Measurements from ENCODE around the gene CSDE1. TPM values are rescaled to one million over a fixed set of nuclear protein-coding genes. Genes with fewer than 3 reads are reported as not detected.
"Not testable (repeated sequence)": the region's sequence is repeated elsewhere in the genome, so short reads cannot be mapped to it uniquely, and the experiment has no call there.

Gene CSDE1
- total and polyA plus RNA-seq, 2 experiments from 2014 or later, result 161 to 802 TPM

- TF ChIP-seq EZH2 (IDR thresholded peaks at IDR 0.05; ENCODE audit: borderline replicate concordance), result no peak
- no peak for TF ChIP-seq EZH2phosphoT487 (IDR thresholded peaks at IDR 0.05; ENCODE audit: low read depth, severe bottlenecking, unreplicated experiment)
- TF ChIP-seq CTCF (IDR thresholded peaks at IDR 0.05; ENCODE audit: poor library complexity), result no peak
- WGBS (ENCODE audit: low lambda C conversion rate, missing lambda C conversion rate), result 25% methylated on average over 53 of the region's 53 CpGs
- H3K9me2 ChIP-seq (replicated peaks; ENCODE audit: insufficient read depth), result no peaks in the 10 kb centered on the region
- no peaks in the 10 kb centered on the region for H3K9me3 ChIP-seq (ENCODE audit: low read depth)
- peaks cover 11% of the 10 kb centered on the region for H3K4me1 ChIP-seq (ENCODE audit: insufficient read depth)
- DNase-seq (ENCODE audit: low spot score), result peak; percentile 97
- peak within 1 kb of the TSS; percentile 93 for H3K27ac ChIP-seq
- H3K36me3 ChIP-seq (replicated peaks; ENCODE audit: insufficient read depth, low read depth), result no peaks in the 10 kb centered on the region
- H4K20me1 ChIP-seq (ENCODE audit: insufficient read depth, poor library complexity, severe bottlenecking), result no peaks in the 10 kb centered on the region
- no peaks in the 10 kb centered on the region for H3K27me3 ChIP-seq
- peak within 1 kb of the TSS; percentile 70 for H3K4me3 ChIP-seq
- H3K4me2 ChIP-seq, result peak within 1 kb of the TSS; percentile 69
- peaks cover 30% of the 10 kb centered on the region for H3K79me2 ChIP-seq
- peak within 1 kb of the TSS; percentile 82 for H2AFZ ChIP-seq
Observed at GRCh38 chr1:114780344-114781226, 22.8 kb upstream of the CSDE1 start, which contains the start of gene SIKE1. Gene SIKE1 (minus strand): TSS chr1:114780685. CDS start chr1:114780607, 78 bp downstream.

DNA sequence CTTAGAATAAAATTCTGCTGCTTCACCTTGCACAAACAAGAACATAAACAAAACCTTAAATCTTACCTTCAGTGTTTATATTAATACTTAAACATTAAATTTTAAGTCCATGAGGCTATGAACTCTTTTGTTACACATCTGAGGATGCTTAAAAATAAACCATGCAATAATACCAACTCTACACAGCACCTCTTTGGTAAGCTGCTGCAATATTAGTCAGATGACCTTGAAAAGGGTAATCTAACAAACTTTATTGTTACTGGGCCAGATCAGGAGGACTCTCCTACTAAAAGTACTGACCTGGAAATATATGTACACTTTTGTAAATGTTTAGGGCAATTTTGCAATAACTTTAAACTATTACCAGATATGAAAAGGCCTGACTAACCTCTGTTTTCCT is 21.9 kb upstream of the CSDE1 start:
- peak overlapping the region; percentile 82 for H2AFZ ChIP-seq
- peaks cover 30% of the 10 kb centered on the region for H3K79me2 ChIP-seq
- peak overlapping the region; percentile 93 for H3K27ac ChIP-seq
- peak overlapping the region; percentile 69 for H3K4me2 ChIP-seq
- no peaks in the 10 kb centered on the region for H3K9me2 ChIP-seq (replicated peaks; ENCODE audit: insufficient read depth)
- H3K4me3 ChIP-seq, result peak overlapping the region; percentile 70
- no peaks in the 10 kb centered on the region for H3K36me3 ChIP-seq (replicated peaks; ENCODE audit: insufficient read depth, low read depth)
- H4K20me1 ChIP-seq (ENCODE audit: insufficient read depth, poor library complexity, severe bottlenecking), result no peaks in the 10 kb centered on the region
- H3K4me1 ChIP-seq (ENCODE audit: insufficient read depth), result peaks cover 11% of the 10 kb centered on the region
- TF ChIP-seq EZH2phosphoT487 (IDR thresholded peaks at IDR 0.05; ENCODE audit: low read depth, severe bottlenecking, unreplicated experiment) (no peak), CTCF (IDR thresholded peaks at IDR 0.05; ENCODE audit: poor library complexity) (no peak)
- no peaks in the 10 kb centered on the region for H3K27me3 ChIP-seq
- DNase-seq (ENCODE audit: low spot score), result no peak
- H3K9me3 ChIP-seq (ENCODE audit: low read depth), result no peaks in the 10 kb centered on the region

- not testable (repeated sequence) for H4K20me1 ChIP-seq (ENCODE audit: insufficient read depth, poor library complexity, severe bottlenecking); DNase-seq (ENCODE audit: low spot score); H3K27me3 ChIP-seq; H3K27ac ChIP-seq; H3K36me3 ChIP-seq (replicated peaks; ENCODE audit: insufficient read depth, low read depth); H3K4me3 ChIP-seq; H3K9me2 ChIP-seq (replicated peaks; ENCODE audit: insufficient read depth); H3K9me3 ChIP-seq (ENCODE audit: low read depth); H2AFZ ChIP-seq; H3K4me2 ChIP-seq
- peaks cover 11% of the 10 kb centered on the region for H3K4me1 ChIP-seq (ENCODE audit: insufficient read depth)
- peaks cover 30% of the 10 kb centered on the region for H3K79me2 ChIP-seq
- WGBS (ENCODE audit: low lambda C conversion rate, missing lambda C conversion rate), result 87% methylated on average over 4 of the region's 4 CpGs
Observed at GRCh38 chr1:114776726-114777125, 18.9 kb upstream of the CSDE1 start.

DNA sequence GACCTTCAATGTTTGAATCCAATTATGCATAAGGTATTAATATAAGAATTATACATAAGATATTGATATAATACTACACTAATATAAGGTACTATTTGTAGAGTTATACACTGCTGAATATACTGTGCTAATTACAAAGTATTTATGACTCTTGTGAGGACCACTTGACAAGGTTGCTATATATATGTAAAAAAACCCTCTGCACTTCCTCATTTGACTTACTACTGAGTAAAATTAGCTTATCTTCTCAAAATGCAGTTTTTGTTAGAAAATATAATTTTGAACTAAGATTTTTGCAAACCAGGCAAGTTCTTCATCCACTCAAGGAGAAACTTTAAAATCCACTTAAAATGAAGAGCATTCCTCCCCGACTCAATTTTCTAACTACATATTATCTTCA is 14.2 kb upstream of the CSDE1 start:
- no peaks in the 10 kb centered on the region for H4K20me1 ChIP-seq (ENCODE audit: insufficient read depth, poor library complexity, severe bottlenecking)
- no peak overlapping the region for H3K4me2 ChIP-seq
- H3K9me2 ChIP-seq (replicated peaks; ENCODE audit: insufficient read depth), result no peaks in the 10 kb centered on the region
- H3K36me3 ChIP-seq (replicated peaks; ENCODE audit: insufficient read depth, low read depth), result no peaks in the 10 kb centered on the region
- WGBS (ENCODE audit: low lambda C conversion rate, missing lambda C conversion rate), result 100% methylated on average over 1 of the region's 1 CpG
- no peak overlapping the region for H3K4me3 ChIP-seq
- no peaks in the 10 kb centered on the region for H3K27me3 ChIP-seq
- no peak overlapping the region for H2AFZ ChIP-seq
- peaks cover under 1% of the 10 kb centered on the region for H3K79me2 ChIP-seq
- no peak overlapping the region for H3K27ac ChIP-seq
- no peak for DNase-seq (ENCODE audit: low spot score)
- no peak for TF ChIP-seq EZH2 (IDR thresholded peaks at IDR 0.05; ENCODE audit: borderline replicate concordance)
- TF ChIP-seq CTCF (IDR thresholded peaks at IDR 0.05; ENCODE audit: poor library complexity), result no peak
- TF ChIP-seq EZH2phosphoT487 (IDR thresholded peaks at IDR 0.05; ENCODE audit: low read depth, severe bottlenecking, unreplicated experiment), result no peak
- no peaks in the 10 kb centered on the region for H3K4me1 ChIP-seq (ENCODE audit: insufficient read depth)
- no peaks in the 10 kb centered on the region for H3K9me3 ChIP-seq (ENCODE audit: low read depth)

All from hepatocyte (in vitro differentiated cells).